Esophagus squamous epithelium (tissue), 4 donors: ENCODE measurements around the gene PDE2A.

ENCODE experiments used
- POLR2A ChIP-seq, 4 donors: fragments of 450-650 bp; IDR thresholded peaks; one replicate each; pipeline ENCODE4 v1.6.1; 2017; ENCODE audit warnings: antibody characterized with exemption in 4 of 4, mild to moderate bottlenecking in 4 of 4, moderate library complexity in 3 of 4
- TF ChIP-seq, protein P1 (sequence below), 6 experiments: fragments of 450-650 bp in 4 of 6; fragments of 200-600 bp in 2 of 6; sonication (generic) in 2 of 6; IDR thresholded peaks; one replicate each; pipeline ENCODE4 v1.5.1; 2016 to 2019; ENCODE audit warnings: antibody characterized with exemption in 6 of 6, mild to moderate bottlenecking in 4 of 6, moderate library complexity in 4 of 6

DNA sequence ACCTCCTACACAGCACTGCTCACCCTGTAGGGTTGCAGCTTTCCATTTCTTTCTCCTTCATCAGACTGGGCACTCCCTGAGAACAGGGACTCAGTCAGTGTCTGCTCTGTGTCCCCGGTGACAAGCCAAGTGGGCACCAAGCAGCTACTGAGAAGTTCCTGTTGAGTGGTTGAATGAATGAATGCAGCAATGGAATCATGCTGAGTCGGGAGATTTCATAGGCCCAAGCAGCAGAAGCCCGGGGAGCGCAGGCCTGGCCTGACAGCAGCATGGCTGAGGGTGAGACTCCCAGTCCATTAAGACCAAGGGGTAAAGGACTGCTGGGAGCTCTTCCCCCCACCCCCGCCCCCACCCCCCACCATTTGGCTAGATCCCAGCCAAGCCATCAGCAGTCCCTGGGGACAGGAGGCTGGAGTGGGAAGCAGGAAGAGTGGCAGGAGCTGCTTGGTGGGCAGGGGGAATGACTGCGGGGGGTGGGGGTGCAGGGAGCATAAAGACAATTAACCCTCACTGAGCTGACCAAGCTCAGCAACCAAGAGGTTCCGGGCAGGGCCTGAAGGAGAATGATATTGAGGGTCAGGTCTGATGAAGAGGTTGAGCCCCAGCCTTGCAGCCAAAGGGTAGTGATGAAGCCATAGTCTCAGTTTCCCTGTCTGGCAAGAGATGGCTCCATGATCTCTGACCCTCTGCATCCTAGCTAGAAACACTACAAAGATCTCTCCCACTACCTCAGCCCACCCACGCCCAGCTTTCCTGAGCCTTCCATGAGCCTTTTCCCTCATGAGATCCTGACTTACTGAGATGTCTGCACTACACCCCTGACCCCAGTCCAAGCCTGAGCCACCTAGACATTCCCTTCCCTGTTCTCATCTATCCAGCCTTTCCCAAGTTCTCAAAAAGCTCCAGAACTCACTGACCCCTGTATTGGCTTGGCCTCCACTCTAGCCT lies 2.8 kb downstream of the PDE2A start:
- TF ChIP-seq, protein P1, sequence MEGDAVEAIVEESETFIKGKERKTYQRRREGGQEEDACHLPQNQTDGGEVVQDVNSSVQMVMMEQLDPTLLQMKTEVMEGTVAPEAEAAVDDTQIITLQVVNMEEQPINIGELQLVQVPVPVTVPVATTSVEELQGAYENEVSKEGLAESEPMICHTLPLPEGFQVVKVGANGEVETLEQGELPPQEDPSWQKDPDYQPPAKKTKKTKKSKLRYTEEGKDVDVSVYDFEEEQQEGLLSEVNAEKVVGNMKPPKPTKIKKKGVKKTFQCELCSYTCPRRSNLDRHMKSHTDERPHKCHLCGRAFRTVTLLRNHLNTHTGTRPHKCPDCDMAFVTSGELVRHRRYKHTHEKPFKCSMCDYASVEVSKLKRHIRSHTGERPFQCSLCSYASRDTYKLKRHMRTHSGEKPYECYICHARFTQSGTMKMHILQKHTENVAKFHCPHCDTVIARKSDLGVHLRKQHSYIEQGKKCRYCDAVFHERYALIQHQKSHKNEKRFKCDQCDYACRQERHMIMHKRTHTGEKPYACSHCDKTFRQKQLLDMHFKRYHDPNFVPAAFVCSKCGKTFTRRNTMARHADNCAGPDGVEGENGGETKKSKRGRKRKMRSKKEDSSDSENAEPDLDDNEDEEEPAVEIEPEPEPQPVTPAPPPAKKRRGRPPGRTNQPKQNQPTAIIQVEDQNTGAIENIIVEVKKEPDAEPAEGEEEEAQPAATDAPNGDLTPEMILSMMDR (IDR thresholded peaks at IDR 0.05): no peak
- TF ChIP-seq POLR2A (IDR thresholded peaks at IDR 0.05): no peak
